HEK293T (cell line): ENCODE results near the gene SLC49A3.

Experiments
- CTBP1 ChIP-seq: fragments of 450-650 bp; IDR thresholded peaks from 2 replicates; pipeline ENCODE4 v1.6.1; 2016; ENCODE audit warnings: borderline replicate concordance
- ELF4 ChIP-seq: fragments of 450-650 bp; IDR thresholded peaks from 2 replicates; pipeline ENCODE4 v1.6.1; 2017; ENCODE audit warnings: antibody characterized with exemption
- FOXK2 ChIP-seq: fragments of 450-650 bp; IDR thresholded peaks from 2 replicates; pipeline ENCODE4 v1.6.1; 2016; ENCODE audit warnings: mild to moderate bottlenecking
- FOXM1 ChIP-seq: fragments of 450-650 bp; IDR thresholded peaks from 2 replicates; pipeline ENCODE4 v1.6.1; 2017; ENCODE audit warnings: mild to moderate bottlenecking, borderline replicate concordance
- LEF1 ChIP-seq: fragments of 450-650 bp; IDR thresholded peaks from 2 replicates; pipeline ENCODE4 v1.6.1; 2017; ENCODE audit warnings: mild to moderate bottlenecking, borderline replicate concordance
- SP1 ChIP-seq: fragments of 450-650 bp; IDR thresholded peaks from 2 replicates; pipeline ENCODE4 v1.6.1; 2017
- SUZ12 ChIP-seq: fragments of 450-650 bp; IDR thresholded peaks from 2 replicates; pipeline ENCODE4 v1.6.1; 2016; ENCODE audit warnings: mild to moderate bottlenecking

- TF ChIP-seq CTBP1 (no peak), LEF1 (no peak), SP1 (no peak), SUZ12 (no peak), FOXK2 (no peak), FOXM1 (no peak), ELF4 (no peak)
Observed at GRCh38 chr4:683982-684622, 4.8 kb downstream of the SLC49A3 start.
